Cardiac fibroblast (primary cell): Measurements from ENCODE around the gene STPG4.

Experiments
- DNase-seq, 2 donors: peaks; one replicate each; pipeline versions ENCODE4 v3.0.0 to v3.0.0-alpha.2; 2010; ENCODE audit warnings: low read depth in 2 of 2
- H3K4me3 ChIP-seq, 2 donors: replicated peaks in 1 of 2; 1 replicate in 1 of 2; 2 replicates in 1 of 2; pipeline ENCODE4 v1.5.1; 2011; ENCODE audit warnings: low read depth in 2 of 2, low read length in 2 of 2, mild to moderate bottlenecking in 2 of 2, moderate library complexity in 1 of 2
- CTCF ChIP-seq: IDR thresholded peaks from one replicate; pipeline ENCODE4 v1.5.1; 2011; ENCODE audit warnings: low read depth, mild to moderate bottlenecking, low read length, inconsistent platforms

The STPG4 gene

GRCh38 chr2:47050762-47051161 lies 104.3 kb downstream of the STPG4 start:
- no peak overlapping the region for H3K4me3 ChIP-seq
- DNase-seq: no peak
- no peak for TF ChIP-seq CTCF

GRCh38 chr2:47050021-47050760 lies 104.9 kb downstream of the STPG4 start:
- no peak for TF ChIP-seq CTCF
- H3K4me3 ChIP-seq: no peak overlapping the region
- no peak for DNase-seq

GRCh38 chr2:47049502-47049901 lies 105.6 kb downstream of the STPG4 start:
- DNase-seq: no peak
- no peak for TF ChIP-seq CTCF
- H3K4me3 ChIP-seq: no peak overlapping the region

- no peak overlapping the region for H3K4me3 ChIP-seq
- no peak for DNase-seq
- TF ChIP-seq CTCF: no peak
Observed at GRCh38 chr2:47048801-47049480, 106.2 kb downstream of the STPG4 start.

- DNase-seq: peak in 1 of 2 donors; percentile 22
- TF ChIP-seq CTCF: no peak
- no peak overlapping the region for H3K4me3 ChIP-seq
Observed at GRCh38 chr2:47046271-47046670, 108.8 kb downstream of the STPG4 start.

GRCh38 chr2:47043891-47044239 lies 111.2 kb downstream of the STPG4 start:
- H3K4me3 ChIP-seq: no peak overlapping the region
- DNase-seq: no peak
- TF ChIP-seq CTCF: no peak
